Erythroblast (primary cell): ENCODE measurements around the gene GJA4.

Source experiments
- DNase-seq, 2 experiments: peaks; one replicate each; lab custom pipeline; 2025; lab: John Stamatoyannopoulos, UW
- GATA1 ChIP-seq: IDR thresholded peaks from 2 replicates; pipeline ENCODE4 v1.6.1; 2011; ENCODE audit warnings: low read depth, mild to moderate bottlenecking, control low read depth, low read length, moderate library complexity
- POLR2A ChIP-seq: IDR thresholded peaks from 2 replicates; pipeline ENCODE4 v1.6.1; 2011; ENCODE audit warnings: mild to moderate bottlenecking, low read length

Gene GJA4

GRCh38 chr1:34792868-34793727 lies at the start of gene GJA4:
TSS of gene GJA4 (plus strand) at chr1:34792999. CDS start at chr1:34794214, 1,215 bp downstream.
- DNase-seq: no peak
- TF ChIP-seq GATA1: no peak
- TF ChIP-seq POLR2A: no peak

GRCh38 chr1:34743775-34744174 lies 49.0 kb upstream of the GJA4 start:
- TF ChIP-seq GATA1 (no peak), POLR2A (no peak)
- no peak for DNase-seq

- TF ChIP-seq GATA1 (no peak), POLR2A (no peak)
- no peak for DNase-seq
Observed at GRCh38 chr1:34744851-34745250, 47.9 kb upstream of the GJA4 start.

GRCh38 chr1:34745666-34746065 lies 47.1 kb upstream of the GJA4 start:
- no peak for DNase-seq
- TF ChIP-seq GATA1 (no peak), POLR2A (no peak)

GRCh38 chr1:34746101-34746500 lies 46.7 kb upstream of the GJA4 start:
- DNase-seq: no peak
- TF ChIP-seq POLR2A (no peak), GATA1 (no peak)

GRCh38 chr1:34746785-34747637 lies 45.8 kb upstream of the GJA4 start:
- DNase-seq: no peak
- TF ChIP-seq GATA1: no peak
- no peak for TF ChIP-seq POLR2A

GRCh38 chr1:34747638-34747941 lies 45.2 kb upstream of the GJA4 start:
- no peak for DNase-seq
- TF ChIP-seq POLR2A (no peak), GATA1 (no peak)

- TF ChIP-seq GATA1 (no peak), POLR2A (no peak)
- no peak for DNase-seq
Observed at GRCh38 chr1:34749992-34750391, 42.8 kb upstream of the GJA4 start.

- no peak for TF ChIP-seq GATA1
- TF ChIP-seq POLR2A: no peak
- DNase-seq: no peak
Observed at GRCh38 chr1:34750610-34751009, 42.2 kb upstream of the GJA4 start.

- TF ChIP-seq POLR2A (no peak), GATA1 (no peak)
- no peak for DNase-seq
Observed at GRCh38 chr1:34753163-34753562, 39.6 kb upstream of the GJA4 start.

- DNase-seq: no peak
- TF ChIP-seq POLR2A (no peak), GATA1 (no peak)
Observed at GRCh38 chr1:34754964-34755637, 37.7 kb upstream of the GJA4 start, which contains the start of gene GJB5. TSS of gene GJB5 (plus strand) at chr1:34755047. CDS start at chr1:34757331, 2,284 bp downstream.

- no peak for DNase-seq
- TF ChIP-seq GATA1 (no peak), POLR2A (no peak)
Observed at GRCh38 chr1:34755961-34756360, 36.8 kb upstream of the GJA4 start.

GRCh38 chr1:34757386-34757785 lies 35.4 kb upstream of the GJA4 start:
- DNase-seq: no peak
- TF ChIP-seq POLR2A (no peak), GATA1 (no peak)

- DNase-seq: no peak
Observed at GRCh38 chr1:34758751-34759150, 34.0 kb upstream of the GJA4 start.

More at GRCh38 chr1:34758751-34759150, 34.0 kb upstream of the GJA4 start:
- TF ChIP-seq POLR2A (no peak), GATA1 (no peak)
